Activated CD8-positive, alpha-beta memory T cell treated with anti-CD3 and anti-CD28 coated beads, Interleukin-2, amount 50 U/mL, for 24 hours (primary cell): ENCODE measurements around the gene SLC22A23.

Experiments used
- DNase-seq: peaks from one replicate; pipeline ENCODE4 v3.0.0-alpha.2; 2020; ENCODE audit errors: extremely low read depth

Gene SLC22A23

DNA sequence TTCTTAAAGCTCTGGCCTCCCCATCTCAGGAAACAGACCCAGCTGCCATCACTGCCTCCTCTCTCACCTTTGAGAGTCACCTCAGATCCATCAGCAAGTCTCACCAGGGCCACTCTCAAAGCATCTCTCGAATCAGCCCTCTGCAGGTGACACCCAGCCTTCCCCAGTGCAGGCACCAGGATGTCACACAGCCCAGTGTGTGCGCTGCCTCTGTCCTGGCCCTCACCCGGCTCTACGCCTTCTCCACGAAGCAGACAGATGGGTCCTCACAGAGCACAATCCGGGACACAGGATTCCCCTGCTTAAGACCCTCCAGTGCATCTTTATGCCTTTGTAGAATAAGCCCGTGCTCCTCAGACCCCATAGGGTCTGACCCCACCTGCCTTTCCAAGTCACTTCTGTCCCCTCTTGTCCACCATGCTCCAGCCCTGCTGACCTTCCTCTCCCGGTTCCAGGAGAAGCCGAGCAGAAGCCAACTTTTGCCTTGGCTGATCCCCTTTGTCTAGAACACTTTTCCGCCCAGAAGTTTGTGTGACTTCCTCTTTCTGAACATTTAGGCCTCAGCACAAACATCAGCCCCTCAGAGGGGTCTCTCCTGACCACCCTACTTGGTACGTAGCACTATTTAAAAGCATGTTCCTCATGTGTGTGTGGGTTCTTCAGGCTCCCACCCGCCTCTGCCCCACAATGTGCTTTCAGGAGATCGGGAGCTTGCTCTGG is 137.9 kb downstream of the SLC22A23 start:
- DNase-seq, result no peak

DNA sequence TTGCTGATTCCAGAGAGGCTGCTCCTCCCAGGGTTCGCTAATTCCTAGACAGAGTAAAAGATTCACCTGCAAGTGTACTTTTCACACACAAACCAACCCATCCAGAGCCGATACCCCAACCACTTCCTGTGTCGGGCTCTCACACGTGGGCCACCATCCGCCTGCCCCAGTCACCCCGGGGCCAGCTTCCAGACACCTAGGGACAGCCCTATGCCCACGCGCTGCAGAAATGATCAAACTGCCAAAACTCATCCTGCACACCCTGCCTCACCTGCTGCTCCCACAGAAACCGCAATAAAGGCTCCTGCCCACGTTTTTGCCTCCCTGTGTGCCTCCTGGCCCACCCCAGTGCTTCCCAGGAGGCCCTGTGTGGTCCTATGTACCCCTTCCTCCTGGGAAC is 138.6 kb downstream of the SLC22A23 start:
- DNase-seq, result no peak

GRCh38 chr6:3317741-3318211 is 139.1 kb downstream of the SLC22A23 start:
- DNase-seq, result no peak

DNA sequence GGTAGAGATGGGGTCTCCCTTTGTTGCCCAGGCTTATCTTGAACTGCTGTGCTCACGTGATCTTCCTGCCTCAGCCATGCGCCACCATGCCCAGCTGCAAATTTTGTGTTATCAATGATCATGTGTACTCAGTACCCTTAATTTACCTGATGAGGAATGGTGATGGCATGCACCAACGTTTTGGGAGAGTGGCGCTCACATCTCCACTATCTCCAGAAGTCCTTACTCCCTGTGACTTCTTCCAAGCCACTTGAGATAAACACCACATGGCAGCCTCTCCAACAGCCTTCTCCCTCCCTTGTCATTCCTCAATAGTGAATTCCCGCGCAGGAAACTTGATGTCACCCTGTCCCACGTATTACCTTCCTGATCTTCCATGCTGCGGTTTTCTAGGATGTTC is 140.0 kb downstream of the SLC22A23 start:
- DNase-seq, result no peak

- DNase-seq, result no peak
Measured at GRCh38 chr6:3316331-3316730, 140.5 kb downstream of the SLC22A23 start.

DNA sequence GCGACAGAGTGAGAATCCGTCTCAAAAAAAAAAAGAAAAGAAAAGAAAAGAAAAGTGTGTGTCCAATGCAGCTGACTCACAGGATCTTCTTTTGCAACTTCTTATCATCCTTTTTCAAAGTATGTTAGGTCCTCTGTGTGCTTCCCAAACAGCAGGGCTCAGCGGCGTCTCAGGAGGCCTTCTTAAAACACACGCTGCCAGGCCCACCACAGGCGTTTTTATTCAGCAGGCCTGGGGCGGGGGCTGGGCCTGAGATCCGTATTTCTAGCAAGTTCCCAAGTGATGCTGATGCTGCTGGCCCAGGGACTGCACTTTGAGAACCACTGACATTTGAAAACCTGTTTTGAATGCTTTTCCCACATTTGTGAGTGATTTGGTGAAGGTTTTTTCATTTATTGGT is 141.0 kb downstream of the SLC22A23 start:
- DNase-seq, result no peak

DNA sequence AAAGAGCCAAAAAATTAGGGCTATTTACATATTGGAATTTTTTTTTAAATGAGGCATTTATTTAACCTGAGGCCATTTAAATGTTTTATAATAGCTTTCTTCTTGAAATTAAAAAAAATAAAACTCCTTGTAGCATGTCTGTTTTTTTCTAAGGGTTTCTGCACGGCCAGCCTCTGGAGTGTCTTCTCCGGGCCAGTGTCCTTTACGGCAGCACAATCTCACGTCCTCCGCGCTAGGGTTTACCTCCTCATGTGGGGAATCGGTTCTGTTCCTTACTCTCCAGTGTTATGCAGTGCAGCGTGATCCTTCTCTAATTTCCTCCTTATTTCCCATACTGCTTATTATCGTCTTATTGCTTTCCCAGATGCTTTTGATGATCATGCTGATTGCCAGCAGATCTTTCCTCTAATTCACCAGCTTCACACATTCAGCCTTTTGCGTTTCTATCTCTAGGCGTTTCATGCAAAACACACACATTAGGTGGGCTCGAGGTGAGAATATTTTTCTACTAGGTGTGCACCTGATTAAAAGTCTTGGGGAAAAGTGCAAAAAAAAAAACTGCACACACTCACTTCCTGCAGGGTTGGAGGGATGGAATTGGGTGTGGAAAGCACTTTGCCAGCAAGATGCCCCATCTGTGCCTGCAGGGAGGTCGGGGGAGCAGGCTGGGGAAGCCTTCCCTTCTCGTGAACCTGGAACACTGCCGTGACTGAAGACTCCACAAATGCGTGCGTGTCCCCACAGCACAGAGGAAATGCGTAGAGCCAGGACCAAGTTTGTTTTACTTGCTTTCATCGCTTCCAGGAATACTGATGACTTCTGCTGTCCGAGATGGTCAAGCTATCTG is 142.0 kb downstream of the SLC22A23 start:
- no peak for DNase-seq

- DNase-seq, result no peak
Measured at GRCh38 chr6:3314176-3314575, 142.7 kb downstream of the SLC22A23 start.

- no peak for DNase-seq
Measured at GRCh38 chr6:3312604-3313231, 144.1 kb downstream of the SLC22A23 start.

GRCh38 chr6:3311826-3312225 is 145.0 kb downstream of the SLC22A23 start:
- DNase-seq, result no peak

- DNase-seq, result no peak
Measured at GRCh38 chr6:3310703-3311102, 146.1 kb downstream of the SLC22A23 start.

- no peak for DNase-seq
Measured at GRCh38 chr6:3310051-3310448, 146.8 kb downstream of the SLC22A23 start.

- DNase-seq, result no peak
Measured at GRCh38 chr6:3309391-3310050, 147.3 kb downstream of the SLC22A23 start.

DNA sequence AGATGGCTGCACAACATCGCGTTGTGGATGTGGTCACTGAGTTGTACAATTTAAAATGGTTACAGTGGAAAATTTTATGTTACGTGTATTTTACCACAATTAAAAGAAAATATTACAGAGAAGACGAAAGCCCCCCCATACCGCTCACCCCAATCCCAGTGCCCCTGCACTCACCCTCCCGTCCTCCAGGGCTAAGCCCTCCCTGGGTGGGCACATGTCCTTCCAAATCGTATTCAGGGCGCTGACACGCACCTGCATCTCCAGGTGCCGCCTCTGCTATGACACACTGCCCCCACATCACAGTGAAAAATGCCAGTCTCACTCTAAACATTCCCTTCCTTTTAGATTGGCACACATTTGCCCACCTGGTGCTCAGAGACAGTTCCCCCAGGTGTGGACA is 148.7 kb downstream of the SLC22A23 start:
- DNase-seq, result no peak

GRCh38 chr6:3307436-3307835 is 149.4 kb downstream of the SLC22A23 start:
- no peak for DNase-seq

DNA sequence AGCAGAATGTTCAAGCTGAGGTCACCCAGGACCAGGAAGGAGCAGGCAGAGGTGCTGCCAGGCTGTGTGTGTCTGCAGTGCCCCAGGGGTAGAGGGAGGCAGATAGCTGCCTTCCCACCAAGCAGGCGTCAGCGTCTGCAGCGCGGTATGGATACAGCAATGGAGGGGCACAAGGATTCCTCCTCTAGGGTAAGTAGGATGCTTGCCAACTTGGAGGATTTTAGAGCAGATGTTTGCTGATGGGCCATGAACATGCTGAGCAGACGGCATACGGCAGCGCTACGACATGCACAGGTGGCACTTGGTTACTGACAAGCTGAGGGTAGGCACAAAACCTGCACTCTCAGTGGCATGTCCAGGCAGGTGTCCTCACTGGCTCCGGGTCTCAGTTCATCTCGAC is 150.0 kb downstream of the SLC22A23 start:
- no peak for DNase-seq

DNA sequence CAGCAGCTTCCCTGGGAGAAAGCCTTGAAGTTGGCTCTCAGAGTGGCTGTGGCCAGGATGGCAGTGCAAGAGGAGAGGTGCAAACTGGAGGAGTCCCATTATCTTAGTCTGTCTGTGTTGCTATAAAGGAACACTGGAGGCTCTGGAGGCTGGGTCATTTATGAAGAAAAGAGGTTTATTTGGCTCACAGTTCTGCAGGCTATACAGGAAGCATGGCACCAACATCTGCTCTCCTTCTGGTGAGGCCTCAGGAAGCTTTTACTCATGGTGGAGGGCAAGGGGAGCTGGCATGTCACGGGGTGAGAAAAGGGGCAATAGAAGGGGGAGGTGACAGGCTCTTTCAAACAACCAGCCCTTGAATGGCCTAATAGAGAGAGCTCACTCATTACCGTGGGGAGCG is 151.0 kb downstream of the SLC22A23 start:
- no peak for DNase-seq

DNA sequence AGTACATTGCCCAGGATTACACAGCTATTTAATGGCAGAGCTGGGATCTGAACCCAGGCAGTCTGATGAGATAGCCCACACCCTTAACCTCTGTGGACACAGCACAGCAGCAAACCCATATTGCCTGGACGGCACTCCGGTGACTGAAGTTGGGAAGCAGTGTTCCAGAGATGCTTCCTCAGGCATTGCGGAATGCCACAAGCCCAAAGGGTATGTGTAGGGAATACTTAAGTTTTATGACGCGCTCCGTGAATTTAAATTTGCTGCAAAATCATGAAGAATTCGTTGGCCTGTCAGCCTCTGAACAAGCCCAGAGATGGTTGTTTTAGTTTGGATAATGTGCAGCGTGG is 151.7 kb downstream of the SLC22A23 start:
- DNase-seq, result no peak

DNA sequence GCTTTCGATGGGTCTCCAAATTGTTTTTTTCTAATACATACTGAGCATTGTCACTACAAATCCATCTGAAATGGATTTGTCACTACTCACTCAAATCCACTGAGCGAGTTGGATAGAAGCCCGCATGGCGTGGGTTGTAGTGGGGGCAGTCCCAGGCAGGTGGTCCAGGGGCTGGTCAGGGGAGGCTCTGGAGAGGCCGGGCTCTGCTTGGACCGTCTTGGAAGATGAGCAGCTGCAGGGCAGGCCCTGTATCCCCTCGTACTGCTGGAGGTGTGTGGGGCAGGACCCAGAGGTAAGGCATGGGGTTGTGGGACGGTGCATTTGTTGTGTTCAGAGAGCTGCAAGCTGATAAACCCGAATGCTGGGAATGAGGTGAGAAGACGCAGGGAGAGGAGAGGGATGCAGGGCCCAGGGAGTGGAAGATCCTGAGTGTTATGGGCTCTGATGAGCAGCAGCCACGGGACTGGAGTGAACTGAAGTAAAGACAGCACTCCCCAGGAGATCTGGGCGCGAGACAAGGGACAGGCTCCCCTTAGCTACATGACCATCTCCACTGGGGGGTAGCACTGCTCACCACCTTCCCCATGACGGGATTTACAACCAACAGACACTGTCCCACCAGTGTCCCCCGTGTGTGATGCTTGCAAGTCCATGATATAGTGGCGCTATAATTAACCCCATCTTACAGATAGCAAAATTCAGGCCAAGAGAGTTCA is 152.2 kb downstream of the SLC22A23 start:
- DNase-seq, result no peak

GRCh38 chr6:3303795-3304411 is 152.9 kb downstream of the SLC22A23 start:
- no peak for DNase-seq

DNA sequence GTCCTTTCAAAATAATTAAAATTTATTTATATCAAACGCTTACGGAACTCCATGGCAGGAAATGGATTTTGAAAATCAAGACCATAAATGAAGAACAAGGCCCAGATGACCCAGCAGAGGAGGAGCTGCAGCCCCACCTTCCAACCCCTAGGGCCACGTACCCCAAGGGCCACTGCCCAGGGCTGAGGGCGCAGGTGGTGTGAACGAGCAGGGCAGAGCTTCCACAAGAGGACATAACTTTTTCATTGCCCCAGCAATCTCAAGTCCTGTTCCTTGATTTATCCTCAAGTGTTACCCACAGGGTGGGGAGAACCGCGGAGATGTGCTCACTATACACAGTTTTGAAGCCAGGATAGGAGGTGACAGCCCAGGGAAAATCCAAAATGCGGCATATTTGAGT is 155.3 kb downstream of the SLC22A23 start:
- DNase-seq, result no peak
